Glutamatergic neuron (in vitro differentiated cells): ENCODE measurements around the gene PODXL. TPM values are rescaled to one million over a fixed set of nuclear protein-coding genes. Genes with fewer than 3 reads are reported as not detected.

Experiments
- DNase-seq: peaks from one replicate; pipeline ENCODE4 v3.0.0; 2022
- H3K27ac Mint-ChIP-seq: one replicate; pipeline ENCODE4 v1.8.0; 2020; ENCODE audit warnings: mild to moderate bottlenecking, mixed read lengths, inconsistent platforms; ENCODE audit not compliant: unreplicated experiment
- H3K27me3 Mint-ChIP-seq: one replicate; pipeline ENCODE4 v1.8.0; 2020; ENCODE audit warnings: mild to moderate bottlenecking, moderate library complexity, mixed read lengths, inconsistent platforms; ENCODE audit not compliant: unreplicated experiment
- H3K36me3 Mint-ChIP-seq: one replicate; pipeline ENCODE4 v1.8.0; 2020; ENCODE audit warnings: mild to moderate bottlenecking, mixed read lengths, inconsistent platforms; ENCODE audit not compliant: unreplicated experiment
- H3K4me1 Mint-ChIP-seq: one replicate; pipeline ENCODE4 v1.8.0; 2020; ENCODE audit warnings: mild to moderate bottlenecking, low read depth, mixed read lengths, inconsistent platforms; ENCODE audit not compliant: unreplicated experiment
- H3K4me3 Mint-ChIP-seq: one replicate; pipeline ENCODE4 v1.8.0; 2020; ENCODE audit warnings: mild to moderate bottlenecking, mixed read lengths, inconsistent platforms; ENCODE audit not compliant: unreplicated experiment
- H3K9me3 Mint-ChIP-seq: one replicate; pipeline ENCODE4 v1.8.0; 2020; ENCODE audit warnings: mild to moderate bottlenecking, moderate library complexity, mixed read lengths, inconsistent platforms; ENCODE audit not compliant: unreplicated experiment
- total RNA-seq: library from RNA; stranded (reverse); fragmentation: NEBNext Ultra II Directional; extraction: Animal tissue kit (Norgen Biotek cat#: 25700); gene quantifications from one replicate; pipeline ENCODE4 v1.2.1, GENCODE V29; 2021; ENCODE audit not compliant: unreplicated experiment
- TF ChIP-seq, protein P1 (sequence below): fragments of 200-600 bp; sonication (generic); IDR thresholded peaks from one replicate; pipeline ENCODE4 v1.5.0; 2021; ENCODE audit not compliant: partially characterized antibody, unreplicated experiment

PODXL gene
- total RNA-seq, 1 donor from 2014 or later: 12.3 TPM

- peaks cover 6% of the 10 kb centered on the region for H3K9me3 Mint-ChIP-seq
- no peak overlapping the region for H3K4me3 Mint-ChIP-seq
- H3K36me3 Mint-ChIP-seq: peaks cover 3% of the 10 kb centered on the region
- H3K27ac Mint-ChIP-seq: no peak overlapping the region
- TF ChIP-seq, protein P1, sequence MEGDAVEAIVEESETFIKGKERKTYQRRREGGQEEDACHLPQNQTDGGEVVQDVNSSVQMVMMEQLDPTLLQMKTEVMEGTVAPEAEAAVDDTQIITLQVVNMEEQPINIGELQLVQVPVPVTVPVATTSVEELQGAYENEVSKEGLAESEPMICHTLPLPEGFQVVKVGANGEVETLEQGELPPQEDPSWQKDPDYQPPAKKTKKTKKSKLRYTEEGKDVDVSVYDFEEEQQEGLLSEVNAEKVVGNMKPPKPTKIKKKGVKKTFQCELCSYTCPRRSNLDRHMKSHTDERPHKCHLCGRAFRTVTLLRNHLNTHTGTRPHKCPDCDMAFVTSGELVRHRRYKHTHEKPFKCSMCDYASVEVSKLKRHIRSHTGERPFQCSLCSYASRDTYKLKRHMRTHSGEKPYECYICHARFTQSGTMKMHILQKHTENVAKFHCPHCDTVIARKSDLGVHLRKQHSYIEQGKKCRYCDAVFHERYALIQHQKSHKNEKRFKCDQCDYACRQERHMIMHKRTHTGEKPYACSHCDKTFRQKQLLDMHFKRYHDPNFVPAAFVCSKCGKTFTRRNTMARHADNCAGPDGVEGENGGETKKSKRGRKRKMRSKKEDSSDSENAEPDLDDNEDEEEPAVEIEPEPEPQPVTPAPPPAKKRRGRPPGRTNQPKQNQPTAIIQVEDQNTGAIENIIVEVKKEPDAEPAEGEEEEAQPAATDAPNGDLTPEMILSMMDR: no peak
- DNase-seq: no peak
- peaks cover 2% of the 10 kb centered on the region for H3K27me3 Mint-ChIP-seq
- H3K4me1 Mint-ChIP-seq: peaks cover 13% of the 10 kb centered on the region
Measured at GRCh38 chr7:131529179-131529578, 27.2 kb downstream of the PODXL start.

DNA sequence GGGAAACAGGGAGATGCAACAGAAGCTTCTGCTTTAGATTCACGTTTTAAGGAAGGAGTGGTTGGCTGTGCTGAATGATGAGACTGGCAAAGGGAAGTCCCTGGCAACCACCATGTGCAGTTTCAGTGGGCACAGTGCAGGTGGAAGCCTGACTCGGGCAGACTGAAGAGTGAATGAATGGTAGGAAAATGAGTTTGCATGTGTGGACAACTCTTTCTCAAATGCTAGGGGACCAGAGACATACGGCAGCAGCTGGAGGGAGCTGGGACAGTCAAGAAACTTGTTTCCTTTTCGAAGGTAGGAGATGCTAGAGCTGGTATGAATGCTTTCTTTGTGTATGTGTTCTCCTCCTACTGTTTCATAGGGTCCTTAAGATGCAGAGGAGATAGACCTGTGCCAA lies 29.0 kb downstream of the PODXL start:
- Mint-ChIP-seq H3K27ac (no peak overlapping the region), H3K36me3 (peaks cover 3% of the 10 kb centered on the region), H3K27me3 (peaks cover 2% of the 10 kb centered on the region), H3K4me1 (peaks cover 15% of the 10 kb centered on the region), H3K9me3 (peaks cover 6% of the 10 kb centered on the region), H3K4me3 (no peak overlapping the region)
- no peak for DNase-seq
- TF ChIP-seq, protein P1: no peak

DNA sequence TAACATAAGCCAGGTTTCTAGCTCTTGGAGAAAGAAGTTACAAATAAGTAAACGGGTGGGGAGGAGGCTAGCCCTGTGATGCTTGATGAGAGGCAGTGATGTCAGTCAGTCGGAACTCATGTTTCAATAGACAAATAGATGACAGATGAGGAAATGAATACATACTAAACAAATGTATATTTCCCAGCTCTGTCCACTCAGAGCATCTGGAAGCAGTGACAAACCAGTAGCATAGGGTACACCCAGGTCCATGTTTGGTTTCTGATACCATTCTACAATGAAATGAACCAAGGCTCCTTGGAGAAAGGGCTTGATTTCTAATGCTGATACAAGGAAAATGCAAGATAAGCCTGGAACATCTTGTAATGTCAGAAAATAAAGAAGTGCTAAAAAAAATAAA lies 30.6 kb downstream of the PODXL start:
- no peak overlapping the region for H3K4me3 Mint-ChIP-seq
- no peak overlapping the region for H3K27ac Mint-ChIP-seq
- H3K4me1 Mint-ChIP-seq: peaks cover 19% of the 10 kb centered on the region
- TF ChIP-seq, protein P1: no peak
- H3K27me3 Mint-ChIP-seq: peaks cover 2% of the 10 kb centered on the region
- DNase-seq: no peak
- H3K9me3 Mint-ChIP-seq: peaks cover 6% of the 10 kb centered on the region
- peaks cover 3% of the 10 kb centered on the region for H3K36me3 Mint-ChIP-seq

- peaks cover 3% of the 10 kb centered on the region for H3K36me3 Mint-ChIP-seq
- no peak for DNase-seq
- H3K9me3 Mint-ChIP-seq: peaks cover 6% of the 10 kb centered on the region
- H3K4me3 Mint-ChIP-seq: no peak overlapping the region
- TF ChIP-seq, protein P1: no peak
- H3K27ac Mint-ChIP-seq: no peak overlapping the region
- H3K27me3 Mint-ChIP-seq: peaks cover 2% of the 10 kb centered on the region
- peaks cover 19% of the 10 kb centered on the region for H3K4me1 Mint-ChIP-seq
Measured at GRCh38 chr7:131524703-131525102, 31.7 kb downstream of the PODXL start.

GRCh38 chr7:131524115-131524514 lies 32.3 kb downstream of the PODXL start:
- no peak overlapping the region for H3K27ac Mint-ChIP-seq
- H3K36me3 Mint-ChIP-seq: peaks cover 3% of the 10 kb centered on the region
- H3K27me3 Mint-ChIP-seq: peaks cover 2% of the 10 kb centered on the region
- H3K4me1 Mint-ChIP-seq: peaks cover 17% of the 10 kb centered on the region
- peaks cover 6% of the 10 kb centered on the region for H3K9me3 Mint-ChIP-seq
- TF ChIP-seq, protein P1: no peak
- H3K4me3 Mint-ChIP-seq: no peak overlapping the region
- DNase-seq: no peak
